SK-N-SH treated with all-trans-retinoic acid at 6 μM for 48 hours (cell line): ENCODE data around the gene POLR2H.
A peak's percentile ranks its signal among the peaks of the same experiment; 100 is the strongest.

Source experiments
- ATAC-seq: fragments of 200-7000 bp; cut with Tn5 transposase; 3 replicates; pipeline ENCODE4 v1.9.1; 2020; ENCODE audit warnings: mild to moderate bottlenecking, moderate library complexity
- BACH2 ChIP-seq: fragments of 250-450 bp; sonication (Bioruptor Pico); IDR thresholded peaks from 2 replicates; pipeline ENCODE4 v1.9.0; 2021; ENCODE audit warnings: mild to moderate bottlenecking, borderline replicate concordance
- CREB5 ChIP-seq: fragments of 250-450 bp; sonication (Bioruptor Pico); IDR thresholded peaks from 2 replicates; pipeline ENCODE4 v1.5.1; 2020; ENCODE audit warnings: low read depth, mild to moderate bottlenecking, moderate library complexity
- CSDC2 ChIP-seq: fragments of 250-450 bp; sonication (Bioruptor Pico); IDR thresholded peaks from 2 replicates; pipeline ENCODE4 v1.5.0; 2020; ENCODE audit warnings: mild to moderate bottlenecking, moderate library complexity
- CSRNP3 ChIP-seq: fragments of 250-450 bp; sonication (Bioruptor Pico); IDR thresholded peaks from 2 replicates; pipeline ENCODE4 v1.5.1; 2021; ENCODE audit warnings: mild to moderate bottlenecking, moderate library complexity
- ESRRG ChIP-seq: fragments of 250-450 bp; sonication (Bioruptor Pico); IDR thresholded peaks from 2 replicates; pipeline ENCODE4 v1.6.1; 2021; ENCODE audit warnings: mild to moderate bottlenecking
- ISL1 ChIP-seq: fragments of 250-450 bp; sonication (Bioruptor Pico); IDR thresholded peaks from 2 replicates; pipeline ENCODE4 v2.1.2; 2022; ENCODE audit warnings: mild to moderate bottlenecking, moderate library complexity
- OSR1 ChIP-seq: fragments of 250-450 bp; sonication (Bioruptor Pico); IDR thresholded peaks from 2 replicates; pipeline ENCODE4 v1.8.0; 2022; ENCODE audit warnings: moderate library complexity, mild to moderate bottlenecking, inconsistent platforms
- POU6F1 ChIP-seq: fragments of 250-450 bp; sonication (Bioruptor Pico); IDR thresholded peaks from 2 replicates; pipeline ENCODE4 v1.8.0; 2021; ENCODE audit warnings: low read depth, mild to moderate bottlenecking, moderate library complexity, borderline replicate concordance
- PPARA ChIP-seq: fragments of 250-450 bp; sonication (Bioruptor Pico); IDR thresholded peaks from 2 replicates; pipeline ENCODE4 v1.5.0; 2020; ENCODE audit warnings: mild to moderate bottlenecking, borderline replicate concordance
- RARB ChIP-seq: fragments of 250-450 bp; sonication (Bioruptor Pico); IDR thresholded peaks from 2 replicates; pipeline ENCODE4 v1.8.0; 2021; ENCODE audit warnings: mild to moderate bottlenecking, moderate library complexity
- SNAI2 ChIP-seq: fragments of 250-450 bp; sonication (Bioruptor Pico); IDR thresholded peaks from 2 replicates; pipeline ENCODE4 v1.5.0; 2020; ENCODE audit warnings: mild to moderate bottlenecking, moderate library complexity
- TCF4 ChIP-seq: fragments of 250-450 bp; sonication (Bioruptor Pico); IDR thresholded peaks from 2 replicates; pipeline ENCODE4 v1.8.0; 2021; ENCODE audit warnings: mild to moderate bottlenecking, moderate library complexity, borderline replicate concordance
- TOX ChIP-seq: fragments of 250-450 bp; sonication (Bioruptor Pico); IDR thresholded peaks from 2 replicates; pipeline ENCODE4 v1.8.0; 2021; ENCODE audit warnings: mild to moderate bottlenecking, moderate library complexity, borderline replicate concordance
- TSHZ2 ChIP-seq: fragments of 250-450 bp; sonication (Bioruptor Pico); IDR thresholded peaks from 2 replicates; pipeline ENCODE4 v1.5.0; 2020; ENCODE audit warnings: mild to moderate bottlenecking, moderate library complexity
- ZC3H10 ChIP-seq: fragments of 250-450 bp; sonication (Bioruptor Pico); IDR thresholded peaks from 2 replicates; pipeline ENCODE4 v1.5.1; 2021; ENCODE audit warnings: mild to moderate bottlenecking, moderate library complexity
- ZFP3 ChIP-seq: fragments of 250-450 bp; sonication (Bioruptor Pico); IDR thresholded peaks from 2 replicates; pipeline ENCODE4 v1.5.0; 2020; ENCODE audit warnings: mild to moderate bottlenecking, moderate library complexity
- ZNF565 ChIP-seq: fragments of 450-650 bp; formaldehyde crosslinking; conservative IDR thresholded peaks from 2 replicates; pipeline ENCODE4 v1.5.0; 2020; ENCODE audit warnings: low read depth, mild to moderate bottlenecking, moderate library complexity
- ZNF70 ChIP-seq: fragments of 450-650 bp; formaldehyde crosslinking; IDR thresholded peaks from 2 replicates; pipeline ENCODE4 v1.5.0; 2020; ENCODE audit warnings: mild to moderate bottlenecking, moderate library complexity
- ZNF8 ChIP-seq: fragments of 450-650 bp; formaldehyde crosslinking; IDR thresholded peaks from 2 replicates; pipeline ENCODE4 v1.5.0; 2020; ENCODE audit warnings: mild to moderate bottlenecking, moderate library complexity

POLR2H gene

GRCh38 chr3:184409331-184409926 is 47.9 kb downstream of the POLR2H start:
- ATAC-seq = no peak
- TF ChIP-seq CSDC2 (CRISPR knock-in tag) = no peak
- TF ChIP-seq POU6F1 (CRISPR knock-in tag) = no peak
- no peak for TF ChIP-seq RARB
- no peak for TF ChIP-seq ZNF565
- no peak for TF ChIP-seq ZFP3 (CRISPR knock-in tag)
- no peak for TF ChIP-seq CREB5 (CRISPR knock-in tag)
- TF ChIP-seq TSHZ2 (CRISPR knock-in tag) = no peak
- no peak for TF ChIP-seq OSR1 (CRISPR knock-in tag)

- TF ChIP-seq BACH2 (CRISPR knock-in tag) (no peak), RARB (no peak), ZFP3 (CRISPR knock-in tag) (no peak), ZC3H10 (CRISPR knock-in tag) (no peak), ZNF70 (no peak), CSDC2 (CRISPR knock-in tag) (no peak)
- no peak for ATAC-seq
These were observed 48.5 kb downstream of the POLR2H start for GRCh38 chr3:184409946-184410500.

- TF ChIP-seq SNAI2 (CRISPR knock-in tag) (no peak), PPARA (CRISPR knock-in tag) (no peak), ESRRG (no peak)
- ATAC-seq = no peak
These were observed 53.1 kb downstream of the POLR2H start for GRCh38 chr3:184414418-184415202.

GRCh38 chr3:184415203-184415490 is 53.6 kb downstream of the POLR2H start:
- TF ChIP-seq SNAI2 (CRISPR knock-in tag) (no peak), TCF4 (CRISPR knock-in tag) (no peak), OSR1 (CRISPR knock-in tag) (no peak)

GRCh38 chr3:184417619-184418327 is 56.3 kb downstream of the POLR2H start:
- TF ChIP-seq CSRNP3 (CRISPR knock-in tag) (no peak), ZNF8 (no peak), CREB5 (CRISPR knock-in tag) (no peak), OSR1 (CRISPR knock-in tag) (no peak), ISL1 (CRISPR knock-in tag) (no peak), ZFP3 (CRISPR knock-in tag) (no peak), TOX (no peak), SNAI2 (CRISPR knock-in tag) (no peak), RARB (no peak)
- peak; percentile 99 for ATAC-seq

More at GRCh38 chr3:184415203-184415490, 53.6 kb downstream of the POLR2H start:
- no peak for ATAC-seq
